GM19099 (cell line): ENCODE results near the gene PHGDH.

Source experiments
- POLR2A ChIP-seq: IDR thresholded peaks from 3 replicates; pipeline ENCODE4 v1.6.1; 2011; ENCODE audit warnings: low read depth; ENCODE audit not compliant: insufficient read length; ENCODE audit errors: extremely low read depth

The PHGDH gene

DNA sequence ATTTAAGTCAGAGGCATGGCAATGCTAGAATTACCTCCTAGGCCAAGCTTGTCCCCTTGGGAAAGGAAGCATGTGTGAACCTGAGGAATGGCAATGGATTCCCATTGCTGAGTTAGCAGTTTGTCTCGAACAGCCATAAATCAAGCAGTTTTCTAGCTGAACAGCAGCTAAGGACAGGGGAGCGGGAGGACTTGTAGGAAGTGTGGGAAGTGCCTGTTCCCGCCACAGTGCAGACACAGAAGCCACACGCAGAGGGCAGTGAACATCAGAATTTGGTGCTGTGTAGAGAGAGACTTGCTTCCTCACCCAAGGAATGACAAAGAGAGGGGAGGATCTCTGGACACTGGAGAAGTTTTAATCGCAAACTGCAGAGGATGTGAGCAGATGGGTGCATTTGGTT, 3.8 kb downstream of the PHGDH start:
- no peak for TF ChIP-seq POLR2A

GRCh38 chr1:119718409-119718808, 6.7 kb downstream of the PHGDH start:
- TF ChIP-seq POLR2A, result no peak

DNA sequence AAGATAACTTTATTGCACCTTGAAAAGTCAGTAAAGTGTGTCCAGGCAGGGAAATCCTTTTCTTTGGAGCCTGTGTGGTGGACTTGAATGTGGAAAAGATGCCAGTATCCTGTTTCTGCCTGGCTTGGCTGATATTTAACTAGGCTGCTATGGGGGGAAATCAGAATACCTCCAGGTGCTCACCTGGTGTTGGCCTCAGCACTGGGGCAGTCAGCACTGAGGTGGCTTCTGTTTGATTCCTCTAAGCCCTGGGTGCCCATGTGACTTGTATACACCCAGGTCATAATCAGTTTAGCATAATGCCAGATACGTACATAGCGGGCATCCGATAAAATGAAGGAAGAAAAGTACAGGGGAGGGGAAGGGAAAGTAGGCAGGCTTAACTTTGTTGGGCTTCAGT, 7.2 kb downstream of the PHGDH start:
- TF ChIP-seq POLR2A, result no peak

DNA sequence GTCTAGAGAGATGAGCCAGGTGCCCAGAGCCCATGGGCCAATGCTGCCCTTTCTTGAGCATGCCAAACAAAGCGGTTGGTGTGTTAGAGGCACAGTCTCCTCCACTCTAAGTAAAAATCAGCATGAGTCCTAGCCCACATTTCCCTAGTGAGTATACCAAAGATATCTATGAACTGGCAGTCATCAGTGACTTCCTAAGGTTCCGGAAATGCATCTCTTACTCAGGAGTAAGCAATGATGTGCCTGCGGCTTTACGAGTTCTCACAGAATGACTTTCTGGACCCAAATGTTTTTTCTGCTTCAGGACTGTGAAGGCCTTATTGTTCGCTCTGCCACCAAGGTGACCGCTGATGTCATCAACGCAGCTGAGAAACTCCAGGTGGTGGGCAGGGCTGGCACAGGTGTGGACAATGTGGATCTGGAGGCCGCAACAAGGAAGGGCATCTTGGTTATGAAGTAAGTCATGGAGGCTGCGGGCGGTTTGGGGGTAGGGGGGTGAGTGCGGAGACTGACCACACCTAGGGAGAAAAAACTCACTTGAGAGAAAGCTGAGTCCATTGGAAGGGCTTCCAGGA, 9.2 kb downstream of the PHGDH start:
- no peak for TF ChIP-seq POLR2A

DNA sequence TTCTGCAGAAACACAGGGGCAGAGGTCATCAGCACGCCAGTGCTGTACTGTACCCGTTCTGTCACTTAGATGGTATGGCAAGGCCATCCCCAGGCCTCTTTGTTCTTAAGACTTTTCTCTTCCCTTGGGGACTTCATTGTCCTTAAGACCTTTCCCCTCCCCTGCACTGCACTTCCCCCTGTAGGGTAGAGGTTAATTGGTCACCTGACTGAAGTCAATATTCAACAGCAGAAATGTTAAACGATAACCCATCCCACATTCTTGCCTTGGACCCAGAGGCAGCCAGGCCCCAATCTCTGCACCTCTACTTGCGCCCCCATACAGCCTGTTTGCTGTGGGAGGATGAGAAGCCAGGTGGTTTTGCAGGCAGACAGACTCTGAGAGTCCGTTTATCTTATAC, 10.2 kb downstream of the PHGDH start:
- no peak for TF ChIP-seq POLR2A

DNA sequence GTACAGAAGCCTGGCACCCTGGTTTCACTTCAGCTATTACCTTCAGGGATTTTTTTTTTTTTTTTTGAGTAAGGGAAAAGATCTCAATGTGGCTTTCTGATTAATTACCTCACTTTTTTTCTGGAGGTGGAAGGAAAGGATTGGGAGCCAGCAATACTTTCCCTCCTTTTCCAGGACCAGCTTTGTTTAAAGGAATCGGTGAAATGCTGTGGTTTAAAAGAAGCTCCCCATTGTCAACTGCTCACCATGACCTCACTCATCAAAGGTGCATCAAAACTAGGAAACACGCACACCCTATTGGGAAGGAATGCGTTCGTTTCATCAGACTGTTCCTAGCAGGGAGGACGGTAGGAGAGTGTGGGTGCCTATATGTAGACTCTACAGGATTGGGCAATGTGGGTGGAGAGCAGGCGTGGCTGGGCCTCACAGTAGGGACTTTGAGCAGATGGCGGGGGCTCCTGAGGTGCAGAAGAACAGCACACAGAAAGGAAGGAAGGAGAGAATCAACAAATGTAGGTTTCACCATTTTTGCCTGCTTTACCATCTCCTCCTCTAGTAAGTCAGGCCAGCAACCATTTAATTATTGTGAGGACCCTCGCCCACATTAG, 13.0 kb downstream of the PHGDH start:
- TF ChIP-seq POLR2A, result no peak

GRCh38 chr1:119725626-119726025, 13.9 kb downstream of the PHGDH start:
- no peak for TF ChIP-seq POLR2A

DNA sequence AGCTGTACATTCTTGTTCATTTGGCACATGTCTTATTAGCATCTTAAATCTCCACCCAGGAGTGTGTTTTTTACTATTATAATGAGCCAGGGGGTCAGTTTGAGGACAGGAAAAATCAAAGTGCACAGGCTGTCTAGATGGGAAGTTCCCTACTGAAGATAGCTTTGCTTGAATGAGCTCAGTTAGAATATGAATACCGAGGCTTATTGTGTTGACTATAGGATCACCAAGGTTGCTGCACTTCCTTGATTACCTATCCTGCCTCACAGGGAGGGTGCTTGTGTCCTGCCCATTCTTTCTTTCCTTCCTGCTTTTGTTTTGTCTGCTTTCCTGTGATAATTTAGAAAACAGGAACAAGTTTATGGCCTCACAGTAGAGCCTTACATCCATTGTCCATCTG, 16.3 kb downstream of the PHGDH start:
- no peak for TF ChIP-seq POLR2A

DNA sequence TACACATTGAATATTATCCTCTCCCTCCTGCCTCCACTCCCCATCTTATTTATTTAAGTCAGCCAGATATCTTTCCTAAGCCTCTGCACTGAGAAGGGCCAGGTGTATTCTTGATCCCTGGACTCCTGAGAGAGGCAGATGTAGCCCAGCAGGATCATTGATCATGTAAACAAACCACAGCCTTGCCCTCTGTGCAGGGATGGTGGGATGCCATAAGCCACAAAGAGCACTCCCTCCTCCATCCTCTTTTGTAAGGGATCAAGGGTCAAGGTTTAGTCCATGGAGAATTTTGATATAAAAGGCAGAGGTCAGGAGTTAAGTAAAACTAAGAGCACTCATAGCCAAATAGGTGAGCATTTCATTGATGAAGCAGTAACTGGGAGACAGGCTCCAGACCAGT, 17.3 kb downstream of the PHGDH start:
- no peak for TF ChIP-seq POLR2A

DNA sequence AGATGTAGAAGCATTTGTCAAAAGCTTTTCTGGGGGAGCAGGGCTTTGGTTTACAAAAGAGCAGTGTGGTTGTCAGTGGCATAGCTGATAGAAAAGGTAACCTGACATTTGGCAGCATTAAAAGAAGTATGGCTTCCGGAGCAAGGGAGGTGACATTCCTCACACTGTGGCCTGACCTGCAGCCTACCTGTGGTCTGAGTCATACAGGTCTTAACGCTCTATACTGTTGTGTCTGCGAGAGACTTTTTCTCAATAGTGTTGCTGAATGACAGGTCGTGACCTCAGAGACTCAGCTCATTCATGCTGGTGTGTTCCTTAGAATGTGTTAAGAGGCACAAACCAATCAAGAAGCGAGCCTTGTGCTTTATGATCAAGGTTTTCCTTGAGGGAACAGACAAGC, 19.3 kb downstream of the PHGDH start:
- no peak for TF ChIP-seq POLR2A

DNA sequence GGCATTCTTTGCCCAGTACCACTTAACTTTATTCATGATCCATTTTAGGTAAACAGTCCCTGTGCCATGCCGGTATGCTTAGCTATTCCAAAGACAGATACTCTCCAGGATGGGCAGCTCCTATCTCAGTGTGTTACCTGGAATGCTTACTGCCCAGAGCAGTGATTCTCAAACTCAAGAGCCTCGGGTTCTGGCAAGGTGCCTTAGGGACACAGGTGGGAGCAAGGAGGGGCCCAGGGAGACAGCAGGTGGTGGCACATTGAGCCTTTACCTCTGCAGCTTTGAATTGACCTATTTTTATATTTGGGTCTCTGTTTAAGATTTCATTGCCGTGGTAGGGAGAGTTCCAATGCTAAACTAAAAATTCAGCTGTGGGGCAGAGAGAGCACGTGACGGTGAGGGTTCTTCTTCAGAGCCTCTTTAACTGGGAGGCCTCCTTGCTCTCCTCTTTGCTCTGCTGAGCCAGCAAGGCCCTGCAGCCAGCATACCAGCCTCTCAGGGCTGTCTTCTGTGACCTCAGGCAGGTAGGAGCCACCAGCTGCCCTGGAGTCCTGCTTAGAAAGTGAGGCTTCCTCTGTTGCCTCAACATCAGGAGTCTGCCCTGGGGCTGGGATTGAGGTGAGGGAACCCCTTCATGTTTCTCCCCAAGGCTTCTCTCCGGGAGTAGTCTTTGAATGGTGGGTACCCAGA, 20.2 kb downstream of the PHGDH start:
- TF ChIP-seq POLR2A, result no peak

GRCh38 chr1:119732465-119733168, 20.9 kb downstream of the PHGDH start:
- no peak for TF ChIP-seq POLR2A

GRCh38 chr1:119733754-119734153, 22.0 kb downstream of the PHGDH start:
- no peak for TF ChIP-seq POLR2A

DNA sequence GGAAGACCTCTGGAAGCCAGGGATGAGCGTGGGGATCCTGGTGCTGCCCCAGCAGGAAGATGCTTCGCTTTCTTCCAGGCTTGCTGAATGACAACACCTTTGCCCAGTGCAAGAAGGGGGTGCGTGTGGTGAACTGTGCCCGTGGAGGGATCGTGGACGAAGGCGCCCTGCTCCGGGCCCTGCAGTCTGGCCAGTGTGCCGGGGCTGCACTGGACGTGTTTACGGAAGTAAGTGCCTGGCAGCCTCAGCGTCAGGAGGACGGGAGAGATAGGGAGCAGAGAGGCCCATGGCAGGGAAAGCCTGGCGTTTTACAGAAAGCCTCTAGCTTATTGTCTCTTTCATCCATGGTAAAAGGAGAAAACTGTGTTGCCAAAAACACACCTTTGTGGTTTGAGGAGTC, 23.5 kb downstream of the PHGDH start:
- TF ChIP-seq POLR2A, result no peak

GRCh38 chr1:119736649-119737039, 24.9 kb downstream of the PHGDH start:
- TF ChIP-seq POLR2A, result no peak
